HEK293 (cell line): ENCODE data around the gene HAT1.

ENCODE experiments used
- EGR2 ChIP-seq: fragments of 450-650 bp; formaldehyde crosslinking; IDR thresholded peaks from 2 replicates; pipeline ENCODE4 v1.5.1; 2016; ENCODE audit warnings: low read depth, missing biosample characterization, missing genetic modification characterization
- FEZF1 ChIP-seq: fragments of 450-650 bp; formaldehyde crosslinking; IDR thresholded peaks from 2 replicates; pipeline ENCODE4 v1.5.1; 2016; ENCODE audit warnings: missing biosample characterization, missing genetic modification characterization
- GLI2 ChIP-seq: fragments of 450-650 bp; formaldehyde crosslinking; IDR thresholded peaks from 2 replicates; pipeline ENCODE4; 2017; ENCODE audit warnings: missing biosample characterization, missing genetic modification characterization, low read depth, borderline replicate concordance
- GLI4 ChIP-seq: fragments of 450-650 bp; formaldehyde crosslinking; IDR thresholded peaks from 2 replicates; pipeline ENCODE4 v1.5.1; 2016; ENCODE audit warnings: missing biosample characterization, missing genetic modification characterization
- GLIS1 ChIP-seq: fragments of 450-650 bp; formaldehyde crosslinking; IDR thresholded peaks from 2 replicates; pipeline ENCODE4 v1.5.1; 2016; ENCODE audit warnings: missing biosample characterization, missing genetic modification characterization
- OSR2 ChIP-seq: fragments of 450-650 bp; formaldehyde crosslinking; IDR thresholded peaks from 2 replicates; pipeline ENCODE4 v1.5.1; 2016; ENCODE audit warnings: missing biosample characterization, missing genetic modification characterization
- RBAK ChIP-seq: fragments of 450-650 bp; formaldehyde crosslinking; IDR thresholded peaks from 2 replicates; pipeline ENCODE4 v1.5.1; 2016; ENCODE audit warnings: missing biosample characterization, missing genetic modification characterization
- SCRT1 ChIP-seq: fragments of 450-650 bp; formaldehyde crosslinking; IDR thresholded peaks from 2 replicates; pipeline ENCODE4 v1.5.1; 2016; ENCODE audit warnings: missing biosample characterization, missing genetic modification characterization, borderline replicate concordance
- WT1 ChIP-seq: fragments of 450-650 bp; formaldehyde crosslinking; IDR thresholded peaks from 2 replicates; pipeline ENCODE4 v1.5.1; 2016; ENCODE audit warnings: missing biosample characterization, missing genetic modification characterization
- ZNF10 ChIP-seq: fragments of 450-650 bp; formaldehyde crosslinking; IDR thresholded peaks from 2 replicates; pipeline ENCODE4 v1.5.1; 2017; ENCODE audit warnings: missing biosample characterization, missing genetic modification characterization
- ZNF202 ChIP-seq: fragments of 450-650 bp; formaldehyde crosslinking; IDR thresholded peaks from 2 replicates; pipeline ENCODE4 v1.5.1; 2016; ENCODE audit warnings: missing biosample characterization, missing genetic modification characterization, borderline replicate concordance
- ZNF248 ChIP-seq: fragments of 450-650 bp; formaldehyde crosslinking; IDR thresholded peaks from 2 replicates; pipeline ENCODE4 v1.5.1; 2017; ENCODE audit warnings: missing biosample characterization, missing genetic modification characterization
- ZNF514 ChIP-seq: fragments of 450-650 bp; formaldehyde crosslinking; IDR thresholded peaks from 2 replicates; pipeline ENCODE4 v1.5.1; 2016; ENCODE audit warnings: missing biosample characterization, missing genetic modification characterization
- ZNF548 ChIP-seq: fragments of 450-650 bp; formaldehyde crosslinking; IDR thresholded peaks from 2 replicates; pipeline ENCODE4 v1.5.1; 2016; ENCODE audit warnings: missing biosample characterization, missing genetic modification characterization
- ZNF558 ChIP-seq: fragments of 450-650 bp; formaldehyde crosslinking; IDR thresholded peaks from 2 replicates; pipeline ENCODE4 v1.5.1; 2016; ENCODE audit warnings: missing biosample characterization, missing genetic modification characterization
- ZNF596 ChIP-seq: fragments of 450-650 bp; IDR thresholded peaks from 2 replicates; pipeline ENCODE4 v1.5.0; 2018; ENCODE audit warnings: missing biosample characterization, mild to moderate bottlenecking, missing genetic modification characterization, moderate library complexity
- ZNF610 ChIP-seq: fragments of 450-650 bp; formaldehyde crosslinking; IDR thresholded peaks from 2 replicates; pipeline ENCODE4 v1.5.1; 2016; ENCODE audit warnings: missing biosample characterization, missing genetic modification characterization, borderline replicate concordance
- ZNF677 ChIP-seq: fragments of 450-650 bp; IDR thresholded peaks from 2 replicates; pipeline ENCODE4 v1.5.0; 2018; ENCODE audit warnings: missing biosample characterization, mild to moderate bottlenecking, missing genetic modification characterization, moderate library complexity
- ZNF747 ChIP-seq: fragments of 450-650 bp; formaldehyde crosslinking; IDR thresholded peaks from 2 replicates; pipeline ENCODE4 v1.5.1; 2016; ENCODE audit warnings: missing biosample characterization, missing genetic modification characterization
- ZNF843 ChIP-seq: fragments of 450-650 bp; formaldehyde crosslinking; IDR thresholded peaks from 2 replicates; pipeline ENCODE4 v1.5.1; 2016; ENCODE audit warnings: missing biosample characterization, missing genetic modification characterization
- ZXDB ChIP-seq: fragments of 450-650 bp; formaldehyde crosslinking; IDR thresholded peaks from 2 replicates; pipeline ENCODE4 v1.5.1; 2016; ENCODE audit warnings: missing biosample characterization, missing genetic modification characterization
- TF ChIP-seq, protein P1 (sequence below): fragments of 450-650 bp; formaldehyde crosslinking; IDR thresholded peaks from 2 replicates; pipeline ENCODE4 v1.5.1; 2016; ENCODE audit warnings: missing biosample characterization, missing genetic modification characterization
- TF ChIP-seq, protein P2 (sequence below): fragments of 450-650 bp; IDR thresholded peaks from 2 replicates; pipeline ENCODE4 v1.5.1; 2018; ENCODE audit warnings: missing biosample characterization, mild to moderate bottlenecking, missing genetic modification characterization
- TF ChIP-seq, protein P3 (sequence below): fragments of 450-650 bp; IDR thresholded peaks from 2 replicates; pipeline ENCODE4 v1.5.1; 2018; ENCODE audit warnings: missing biosample characterization, missing genetic modification characterization
- TF ChIP-seq, protein P4 (sequence below): fragments of 450-650 bp; formaldehyde crosslinking; IDR thresholded peaks from 2 replicates; pipeline ENCODE4 v1.5.1; 2016; ENCODE audit warnings: missing biosample characterization, missing genetic modification characterization
- TF ChIP-seq, protein P5 (sequence below): fragments of 450-650 bp; formaldehyde crosslinking; IDR thresholded peaks from 2 replicates; pipeline ENCODE4 v1.5.1; 2017; ENCODE audit warnings: missing biosample characterization, missing genetic modification characterization
- TF ChIP-seq, protein P6 (sequence below): fragments of 450-650 bp; formaldehyde crosslinking; IDR thresholded peaks from 2 replicates; pipeline ENCODE4 v1.5.1; 2016; ENCODE audit warnings: missing biosample characterization, missing genetic modification characterization

The HAT1 gene

DNA sequence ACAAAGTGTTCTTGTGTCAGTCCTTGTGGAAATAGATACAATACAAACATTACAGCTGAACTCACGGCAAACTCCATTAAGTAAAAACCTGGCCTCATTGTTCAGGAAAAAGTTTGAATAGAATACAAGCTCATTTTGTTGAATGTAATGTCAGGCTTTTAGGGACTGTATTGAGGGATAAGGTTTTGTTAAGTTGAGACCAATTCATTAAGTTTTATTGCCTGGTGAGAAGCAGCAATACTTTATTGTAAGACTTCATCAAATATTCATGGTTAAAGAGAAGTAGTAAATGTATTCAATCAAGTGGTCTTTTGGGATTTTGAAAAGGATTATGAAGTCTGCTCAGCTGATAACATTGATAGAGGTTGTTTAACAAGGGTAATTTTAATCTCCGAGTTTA, 42.0 kb downstream of the HAT1 start (continued):
- TF ChIP-seq, protein P1, sequence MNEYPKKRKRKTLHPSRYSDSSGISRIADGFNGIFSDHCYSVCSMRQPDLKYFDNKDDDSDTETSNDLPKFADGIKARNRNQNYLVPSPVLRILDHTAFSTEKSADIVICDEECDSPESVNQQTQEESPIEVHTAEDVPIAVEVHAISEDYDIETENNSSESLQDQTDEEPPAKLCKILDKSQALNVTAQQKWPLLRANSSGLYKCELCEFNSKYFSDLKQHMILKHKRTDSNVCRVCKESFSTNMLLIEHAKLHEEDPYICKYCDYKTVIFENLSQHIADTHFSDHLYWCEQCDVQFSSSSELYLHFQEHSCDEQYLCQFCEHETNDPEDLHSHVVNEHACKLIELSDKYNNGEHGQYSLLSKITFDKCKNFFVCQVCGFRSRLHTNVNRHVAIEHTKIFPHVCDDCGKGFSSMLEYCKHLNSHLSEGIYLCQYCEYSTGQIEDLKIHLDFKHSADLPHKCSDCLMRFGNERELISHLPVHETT: no peak
- no peak for TF ChIP-seq ZXDB (tag by site-specific recombination)
- TF ChIP-seq ZNF10 (tag by site-specific recombination): no peak
- no peak for TF ChIP-seq ZNF558 (tag by site-specific recombination)
- no peak for TF ChIP-seq GLIS1 (tag by site-specific recombination)
- TF ChIP-seq ZNF514 (tag by site-specific recombination): no peak
- TF ChIP-seq GLI4: no peak
- no peak for TF ChIP-seq ZNF596
- TF ChIP-seq GLI2 (tag by site-specific recombination): no peak
- no peak for TF ChIP-seq WT1 (tag by site-specific recombination)
- TF ChIP-seq, protein P2, sequence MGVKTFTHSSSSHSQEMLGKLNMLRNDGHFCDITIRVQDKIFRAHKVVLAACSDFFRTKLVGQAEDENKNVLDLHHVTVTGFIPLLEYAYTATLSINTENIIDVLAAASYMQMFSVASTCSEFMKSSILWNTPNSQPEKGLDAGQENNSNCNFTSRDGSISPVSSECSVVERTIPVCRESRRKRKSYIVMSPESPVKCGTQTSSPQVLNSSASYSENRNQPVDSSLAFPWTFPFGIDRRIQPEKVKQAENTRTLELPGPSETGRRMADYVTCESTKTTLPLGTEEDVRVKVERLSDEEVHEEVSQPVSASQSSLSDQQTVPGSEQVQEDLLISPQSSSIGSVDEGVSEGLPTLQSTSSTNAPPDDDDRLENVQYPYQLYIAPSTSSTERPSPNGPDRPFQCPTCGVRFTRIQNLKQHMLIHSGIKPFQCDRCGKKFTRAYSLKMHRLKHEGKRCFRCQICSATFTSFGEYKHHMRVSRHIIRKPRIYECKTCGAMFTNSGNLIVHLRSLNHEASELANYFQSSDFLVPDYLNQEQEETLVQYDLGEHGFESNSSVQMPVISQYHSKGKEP (tag by site-specific recombination): no peak
- TF ChIP-seq ZNF248 (tag by site-specific recombination): no peak
- TF ChIP-seq SCRT1: peak; percentile 47; the same call in 1 of the 2 replicates
- TF ChIP-seq ZNF677 (tag by site-specific recombination): no peak
- TF ChIP-seq RBAK: no peak
- TF ChIP-seq, protein P3, sequence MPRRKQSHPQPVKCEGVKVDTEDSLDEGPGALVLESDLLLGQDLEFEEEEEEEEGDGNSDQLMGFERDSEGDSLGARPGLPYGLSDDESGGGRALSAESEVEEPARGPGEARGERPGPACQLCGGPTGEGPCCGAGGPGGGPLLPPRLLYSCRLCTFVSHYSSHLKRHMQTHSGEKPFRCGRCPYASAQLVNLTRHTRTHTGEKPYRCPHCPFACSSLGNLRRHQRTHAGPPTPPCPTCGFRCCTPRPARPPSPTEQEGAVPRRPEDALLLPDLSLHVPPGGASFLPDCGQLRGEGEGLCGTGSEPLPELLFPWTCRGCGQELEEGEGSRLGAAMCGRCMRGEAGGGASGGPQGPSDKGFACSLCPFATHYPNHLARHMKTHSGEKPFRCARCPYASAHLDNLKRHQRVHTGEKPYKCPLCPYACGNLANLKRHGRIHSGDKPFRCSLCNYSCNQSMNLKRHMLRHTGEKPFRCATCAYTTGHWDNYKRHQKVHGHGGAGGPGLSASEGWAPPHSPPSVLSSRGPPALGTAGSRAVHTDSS (tag by site-specific recombination): no peak
- TF ChIP-seq ZNF610 (tag by site-specific recombination): no peak
- no peak for TF ChIP-seq EGR2
- peak; percentile 43; the same call in 1 of the 2 replicates for TF ChIP-seq ZNF843 (tag by site-specific recombination)
- TF ChIP-seq, protein P4, sequence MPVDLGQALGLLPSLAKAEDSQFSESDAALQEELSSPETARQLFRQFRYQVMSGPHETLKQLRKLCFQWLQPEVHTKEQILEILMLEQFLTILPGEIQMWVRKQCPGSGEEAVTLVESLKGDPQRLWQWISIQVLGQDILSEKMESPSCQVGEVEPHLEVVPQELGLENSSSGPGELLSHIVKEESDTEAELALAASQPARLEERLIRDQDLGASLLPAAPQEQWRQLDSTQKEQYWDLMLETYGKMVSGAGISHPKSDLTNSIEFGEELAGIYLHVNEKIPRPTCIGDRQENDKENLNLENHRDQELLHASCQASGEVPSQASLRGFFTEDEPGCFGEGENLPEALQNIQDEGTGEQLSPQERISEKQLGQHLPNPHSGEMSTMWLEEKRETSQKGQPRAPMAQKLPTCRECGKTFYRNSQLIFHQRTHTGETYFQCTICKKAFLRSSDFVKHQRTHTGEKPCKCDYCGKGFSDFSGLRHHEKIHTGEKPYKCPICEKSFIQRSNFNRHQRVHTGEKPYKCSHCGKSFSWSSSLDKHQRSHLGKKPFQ (tag by site-specific recombination): 0 out of 2 replicates have a peak, but pooled peaks have one; percentile 48
- TF ChIP-seq, protein P5, sequence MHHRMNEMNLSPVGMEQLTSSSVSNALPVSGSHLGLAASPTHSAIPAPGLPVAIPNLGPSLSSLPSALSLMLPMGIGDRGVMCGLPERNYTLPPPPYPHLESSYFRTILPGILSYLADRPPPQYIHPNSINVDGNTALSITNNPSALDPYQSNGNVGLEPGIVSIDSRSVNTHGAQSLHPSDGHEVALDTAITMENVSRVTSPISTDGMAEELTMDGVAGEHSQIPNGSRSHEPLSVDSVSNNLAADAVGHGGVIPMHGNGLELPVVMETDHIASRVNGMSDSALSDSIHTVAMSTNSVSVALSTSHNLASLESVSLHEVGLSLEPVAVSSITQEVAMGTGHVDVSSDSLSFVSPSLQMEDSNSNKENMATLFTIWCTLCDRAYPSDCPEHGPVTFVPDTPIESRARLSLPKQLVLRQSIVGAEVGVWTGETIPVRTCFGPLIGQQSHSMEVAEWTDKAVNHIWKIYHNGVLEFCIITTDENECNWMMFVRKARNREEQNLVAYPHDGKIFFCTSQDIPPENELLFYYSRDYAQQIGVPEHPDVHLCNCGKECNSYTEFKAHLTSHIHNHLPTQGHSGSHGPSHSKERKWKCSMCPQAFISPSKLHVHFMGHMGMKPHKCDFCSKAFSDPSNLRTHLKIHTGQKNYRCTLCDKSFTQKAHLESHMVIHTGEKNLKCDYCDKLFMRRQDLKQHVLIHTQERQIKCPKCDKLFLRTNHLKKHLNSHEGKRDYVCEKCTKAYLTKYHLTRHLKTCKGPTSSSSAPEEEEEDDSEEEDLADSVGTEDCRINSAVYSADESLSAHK (tag by site-specific recombination): peak; percentile 63; the same call in 1 of the 2 replicates
- TF ChIP-seq, protein P6, sequence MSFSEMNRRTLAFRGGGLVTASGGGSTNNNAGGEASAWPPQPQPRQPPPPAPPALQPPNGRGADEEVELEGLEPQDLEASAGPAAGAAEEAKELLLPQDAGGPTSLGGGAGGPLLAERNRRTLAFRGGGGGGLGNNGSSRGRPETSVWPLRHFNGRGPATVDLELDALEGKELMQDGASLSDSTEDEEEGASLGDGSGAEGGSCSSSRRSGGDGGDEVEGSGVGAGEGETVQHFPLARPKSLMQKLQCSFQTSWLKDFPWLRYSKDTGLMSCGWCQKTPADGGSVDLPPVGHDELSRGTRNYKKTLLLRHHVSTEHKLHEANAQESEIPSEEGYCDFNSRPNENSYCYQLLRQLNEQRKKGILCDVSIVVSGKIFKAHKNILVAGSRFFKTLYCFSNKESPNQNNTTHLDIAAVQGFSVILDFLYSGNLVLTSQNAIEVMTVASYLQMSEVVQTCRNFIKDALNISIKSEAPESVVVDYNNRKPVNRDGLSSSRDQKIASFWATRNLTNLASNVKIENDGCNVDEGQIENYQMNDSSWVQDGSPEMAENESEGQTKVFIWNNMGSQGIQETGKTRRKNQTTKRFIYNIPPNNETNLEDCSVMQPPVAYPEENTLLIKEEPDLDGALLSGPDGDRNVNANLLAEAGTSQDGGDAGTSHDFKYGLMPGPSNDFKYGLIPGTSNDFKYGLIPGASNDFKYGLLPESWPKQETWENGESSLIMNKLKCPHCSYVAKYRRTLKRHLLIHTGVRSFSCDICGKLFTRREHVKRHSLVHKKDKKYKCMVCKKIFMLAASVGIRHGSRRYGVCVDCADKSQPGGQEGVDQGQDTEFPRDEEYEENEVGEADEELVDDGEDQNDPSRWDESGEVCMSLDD: no peak
- no peak for TF ChIP-seq ZNF202
- TF ChIP-seq FEZF1 (tag by site-specific recombination): peak; percentile 56; the same call in 1 of the 2 replicates
- no peak for TF ChIP-seq ZNF747 (tag by site-specific recombination)
- TF ChIP-seq OSR2 (tag by site-specific recombination): peak; percentile 79
- no peak for TF ChIP-seq ZNF548 (tag by site-specific recombination)
